AG10803 (cell line): Measurements from ENCODE around the gene GABRB3.

Experiments
- DNase-seq: peaks from one replicate; pipeline ENCODE4 v3.0.0; 2010; ENCODE audit warnings: low read depth
- H3K4me3 ChIP-seq: 2 replicates; pipeline ENCODE4 v1.5.1; 2011; ENCODE audit warnings: mild to moderate bottlenecking, low read length, control low read depth
- TF ChIP-seq, protein P1 (sequence below): conservative IDR thresholded peaks from 2 replicates; pipeline ENCODE4 v1.5.1; 2011; ENCODE audit warnings: mild to moderate bottlenecking, low read length, control low read depth, inconsistent platforms

GABRB3 gene

DNA sequence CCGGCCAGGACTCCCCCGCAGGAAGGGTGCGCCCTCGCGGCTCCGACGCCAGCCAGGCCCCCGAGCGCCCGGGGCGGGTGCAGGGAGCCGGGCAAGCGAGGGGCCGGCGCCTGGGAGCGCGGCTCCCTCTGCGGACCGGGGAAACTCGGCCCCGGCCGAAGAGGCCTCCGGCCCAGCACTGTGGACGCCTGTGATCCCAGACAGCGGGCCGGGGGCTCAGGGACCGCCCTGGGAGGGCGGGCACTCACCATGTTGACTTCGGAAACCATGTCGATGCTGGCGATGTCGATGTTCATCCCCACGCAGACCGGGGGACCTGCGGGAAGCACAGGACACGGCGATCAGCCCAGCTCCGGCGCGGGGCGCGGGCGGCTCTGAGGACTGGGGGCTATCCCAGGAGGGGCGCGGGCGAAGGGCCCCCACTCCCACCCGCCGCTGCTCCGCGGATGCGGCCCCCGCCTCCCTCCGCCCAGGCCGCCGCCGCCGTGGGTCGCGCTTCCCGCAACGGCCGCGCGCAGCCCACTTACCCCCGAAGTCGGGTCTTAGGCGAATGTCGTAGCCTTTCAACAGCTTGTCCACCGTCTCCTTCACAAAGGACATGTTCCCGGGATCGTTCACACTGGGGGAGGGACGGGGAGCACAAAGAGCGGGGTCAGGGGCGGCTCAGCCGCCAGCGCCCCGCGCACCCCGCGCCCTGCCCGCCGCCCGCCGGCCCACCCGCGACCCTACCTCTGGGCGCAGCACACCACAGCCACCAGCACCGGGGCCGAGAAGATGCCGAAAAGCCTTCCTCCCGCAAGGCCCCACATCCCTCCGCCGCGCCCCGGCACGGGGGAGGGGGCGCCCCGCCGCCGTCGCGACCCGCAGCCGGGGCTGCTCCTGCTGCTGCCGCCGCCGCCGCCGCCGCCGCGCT, at the start of gene GABRB3:
GABRB3 (minus strand) TSS at position 913 of the 913 bp plus-strand sequence.
- DNase-seq, result no peak
- H3K4me3 ChIP-seq, result no peak within 1 kb of the TSS
- TF ChIP-seq, protein P1, sequence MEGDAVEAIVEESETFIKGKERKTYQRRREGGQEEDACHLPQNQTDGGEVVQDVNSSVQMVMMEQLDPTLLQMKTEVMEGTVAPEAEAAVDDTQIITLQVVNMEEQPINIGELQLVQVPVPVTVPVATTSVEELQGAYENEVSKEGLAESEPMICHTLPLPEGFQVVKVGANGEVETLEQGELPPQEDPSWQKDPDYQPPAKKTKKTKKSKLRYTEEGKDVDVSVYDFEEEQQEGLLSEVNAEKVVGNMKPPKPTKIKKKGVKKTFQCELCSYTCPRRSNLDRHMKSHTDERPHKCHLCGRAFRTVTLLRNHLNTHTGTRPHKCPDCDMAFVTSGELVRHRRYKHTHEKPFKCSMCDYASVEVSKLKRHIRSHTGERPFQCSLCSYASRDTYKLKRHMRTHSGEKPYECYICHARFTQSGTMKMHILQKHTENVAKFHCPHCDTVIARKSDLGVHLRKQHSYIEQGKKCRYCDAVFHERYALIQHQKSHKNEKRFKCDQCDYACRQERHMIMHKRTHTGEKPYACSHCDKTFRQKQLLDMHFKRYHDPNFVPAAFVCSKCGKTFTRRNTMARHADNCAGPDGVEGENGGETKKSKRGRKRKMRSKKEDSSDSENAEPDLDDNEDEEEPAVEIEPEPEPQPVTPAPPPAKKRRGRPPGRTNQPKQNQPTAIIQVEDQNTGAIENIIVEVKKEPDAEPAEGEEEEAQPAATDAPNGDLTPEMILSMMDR, result no peak

DNA sequence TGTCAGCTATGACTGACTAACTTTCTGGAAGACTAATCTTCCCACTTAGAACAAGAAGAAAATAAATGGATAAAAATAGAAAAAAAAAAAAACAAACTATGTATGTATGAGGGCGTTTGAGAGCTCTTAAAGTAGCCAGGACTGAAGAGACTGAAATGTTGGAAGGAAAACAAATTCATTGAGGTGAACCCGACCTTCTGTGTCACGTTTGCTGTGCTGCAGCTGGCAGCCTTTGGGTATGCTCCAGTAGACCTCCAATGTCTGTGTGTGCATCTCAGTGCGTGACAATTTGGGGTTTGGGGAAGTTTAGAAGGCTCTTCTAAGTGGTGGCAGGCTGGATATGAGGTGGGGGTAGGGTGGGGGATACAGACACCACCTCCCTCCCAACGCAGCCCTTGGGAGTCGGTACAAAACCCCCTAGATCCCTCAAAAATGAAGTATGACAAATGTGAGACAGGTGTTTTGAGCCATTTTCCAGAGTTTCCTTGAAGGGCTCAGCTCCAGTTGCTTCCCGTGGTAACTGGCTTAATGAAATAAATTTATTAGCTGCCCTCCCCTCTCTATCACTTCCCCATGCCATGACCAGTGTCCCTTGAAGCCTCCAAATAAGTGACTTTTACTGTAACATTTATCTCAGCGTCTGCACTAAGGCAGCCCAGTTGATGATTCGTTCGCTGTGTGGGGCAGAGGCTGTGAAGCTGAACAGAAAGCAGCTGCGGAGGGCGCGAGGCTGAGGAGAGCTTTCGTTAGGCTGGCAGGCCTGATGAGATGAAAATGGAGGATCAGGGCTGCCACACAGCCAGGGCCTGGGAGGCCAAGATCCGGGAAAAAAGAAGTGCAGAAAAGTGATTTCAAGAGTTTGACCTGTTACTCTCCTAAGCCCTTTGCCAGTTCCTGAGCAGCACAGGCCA, 34.9 kb upstream of the GABRB3 start:
- DNase-seq, result no peak
- TF ChIP-seq, protein P1, result no peak
- H3K4me3 ChIP-seq, result no peak overlapping the region

DNA sequence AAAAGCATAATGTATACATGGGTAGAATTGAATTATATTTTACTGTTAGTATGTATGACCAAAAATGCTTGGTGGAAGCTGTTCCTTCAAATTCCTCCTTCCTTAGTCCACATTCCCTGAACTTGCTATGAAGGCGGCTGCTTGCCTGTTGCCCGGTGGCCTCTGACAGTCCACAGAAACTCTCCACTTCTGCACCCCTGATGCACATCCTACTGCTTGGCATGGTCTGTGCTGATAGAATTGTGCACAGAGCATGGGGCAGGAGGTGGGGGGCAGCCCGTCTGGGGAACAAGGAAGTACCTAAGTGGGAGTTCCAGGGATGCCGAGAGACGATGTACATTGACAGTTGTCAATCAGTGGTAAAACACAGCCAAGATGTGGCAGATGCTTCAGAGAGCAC, 33.7 kb upstream of the GABRB3 start:
- DNase-seq, result no peak
- TF ChIP-seq, protein P1, result no peak
- H3K4me3 ChIP-seq, result no peak overlapping the region

DNA sequence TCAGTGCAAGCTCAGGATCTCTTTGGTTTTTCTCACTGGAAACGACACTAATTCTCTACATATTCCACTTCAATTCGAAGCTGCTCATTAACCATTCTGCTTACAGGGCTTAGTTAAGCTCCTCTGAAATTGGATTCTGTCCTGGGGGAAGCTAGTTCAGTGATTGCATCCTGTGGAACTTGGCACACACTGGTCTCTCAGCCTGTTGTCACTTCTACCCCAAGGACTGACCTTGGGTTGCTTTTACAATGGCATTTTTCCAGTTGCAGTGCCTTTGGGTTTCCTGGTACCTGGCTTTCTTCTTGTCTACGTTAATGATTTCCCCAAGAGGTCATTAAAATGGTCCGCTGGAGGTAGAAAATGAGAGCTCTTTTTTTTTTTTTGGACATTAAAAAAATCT, 33.3 kb upstream of the GABRB3 start:
- TF ChIP-seq, protein P1, result no peak
- no peak for DNase-seq
- no peak overlapping the region for H3K4me3 ChIP-seq

DNA sequence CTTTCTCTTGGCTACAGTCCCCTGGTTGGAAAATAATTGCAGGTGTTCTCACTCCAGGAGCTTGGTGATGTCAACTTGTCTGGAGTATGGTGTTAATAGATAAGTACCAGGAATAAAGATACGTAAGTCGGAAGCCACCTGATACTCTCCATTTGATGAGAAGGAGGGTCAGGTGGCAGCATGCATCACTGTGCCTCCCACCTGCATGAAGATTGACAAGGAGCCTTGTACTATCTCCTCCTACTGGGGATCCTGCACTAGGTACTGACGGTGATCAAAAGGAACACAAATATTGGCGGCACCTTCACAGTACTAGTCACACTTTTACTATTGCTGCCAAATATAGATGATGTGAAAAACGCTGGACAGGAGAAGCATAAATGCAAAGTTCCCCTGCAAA, 32.6 kb upstream of the GABRB3 start:
- TF ChIP-seq, protein P1, result no peak
- no peak overlapping the region for H3K4me3 ChIP-seq
- no peak for DNase-seq

DNA sequence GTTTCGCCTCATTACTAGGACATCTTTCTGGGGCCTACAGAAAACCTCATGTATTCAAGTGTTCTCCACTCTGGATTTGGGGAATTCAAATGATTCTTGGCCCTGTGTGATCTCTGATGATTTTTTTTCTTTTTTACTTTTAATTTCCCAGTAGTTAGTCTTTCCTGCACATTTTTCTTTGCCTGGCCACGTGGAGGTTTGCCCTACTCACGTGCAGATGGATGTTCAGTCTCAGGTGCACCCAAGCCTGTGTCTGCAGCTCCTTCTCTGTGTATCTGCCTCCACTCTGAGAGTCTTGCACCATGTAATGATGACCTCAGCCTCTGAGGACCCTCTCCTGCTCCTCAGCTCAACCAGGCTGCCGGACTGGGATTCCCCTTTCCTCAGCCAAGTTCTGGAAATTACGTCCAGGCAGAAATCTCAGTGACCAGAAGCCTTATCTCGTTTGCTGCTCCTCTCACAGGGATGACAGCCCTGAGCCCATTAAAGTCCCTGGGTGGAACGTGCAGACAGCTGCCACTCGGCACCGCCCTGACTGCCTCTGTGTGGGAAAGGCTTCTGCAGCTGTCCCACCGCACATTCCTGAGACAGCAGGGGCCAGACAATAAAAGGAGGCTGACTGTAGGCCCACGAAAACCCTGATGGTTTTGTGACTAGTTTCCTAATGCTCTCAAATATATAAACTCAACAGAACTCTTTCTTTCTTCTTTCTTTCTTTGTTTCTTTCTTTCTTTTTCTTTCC, 31.4 kb upstream of the GABRB3 start:
- no peak for DNase-seq
- TF ChIP-seq, protein P1, result no peak
- H3K4me3 ChIP-seq, result no peak overlapping the region
